ENCODE measurements around the gene TRIM54. TPM values are rescaled to one million over a fixed set of nuclear protein-coding genes. Genes with fewer than 3 reads are reported as not detected.

The TRIM54 gene
- total and polyA plus RNA-seq, 2 donors from 2014 or later: 0.31 to 2.1 TPM

- TF ChIP-seq CTCF (IDR thresholded peaks at IDR 0.05; ENCODE audit: borderline replicate concordance, extremely low read depth, insufficient read depth): no peak
- Histone ChIP-seq H3K4me1 (ENCODE audit: control insufficient read depth in 2 of 3, insufficient read depth in 2 of 3, low read depth in 1 of 3, low read length in 3 of 3) (no peaks in the 10 kb centered on the region), H3K27me3 (ENCODE audit: control insufficient read depth, insufficient read depth, low read length) (peaks cover under 1% of the 10 kb centered on the region), H3K9me3 (ENCODE audit: control insufficient read depth in 2 of 3, insufficient read depth in 1 of 3, low read length in 3 of 3) (no peaks in the 10 kb centered on the region), H3K4me3 (ENCODE audit: low read length in 3 of 3) (no peak overlapping the region), H3K36me3 (ENCODE audit: control insufficient read depth in 2 of 3, insufficient read depth in 3 of 3, low read length in 3 of 3) (no peaks in the 10 kb centered on the region), H3K9ac (ENCODE audit: low read length in 3 of 3) (no peak overlapping the region), H3K27ac (ENCODE audit: low read depth in 2 of 2, low read length in 2 of 2) (no peak overlapping the region)
- DNase-seq (no peak), FAIRE-seq (no peak)
- intact Hi-C loops (cut with DNase I): no loop called here
Observed at GRCh38 chr2:27255660-27256059, 26.6 kb upstream of the TRIM54 start.

GRCh38 chr2:27256855-27257454 lies 25.3 kb upstream of the TRIM54 start:
- DNase-seq (no peak), FAIRE-seq (no peak)
- H3K36me3 ChIP-seq (ENCODE audit: control insufficient read depth in 2 of 3, insufficient read depth in 3 of 3, low read length in 3 of 3): no peaks in the 10 kb centered on the region
- H3K4me1 ChIP-seq (ENCODE audit: control insufficient read depth in 2 of 3, insufficient read depth in 2 of 3, low read depth in 1 of 3, low read length in 3 of 3): no peaks in the 10 kb centered on the region
- no peak overlapping the region for H3K9ac ChIP-seq (ENCODE audit: low read length in 3 of 3)
- no peak for TF ChIP-seq CTCF (IDR thresholded peaks at IDR 0.05; ENCODE audit: borderline replicate concordance, extremely low read depth, insufficient read depth)
- H3K9me3 ChIP-seq (ENCODE audit: control insufficient read depth in 2 of 3, insufficient read depth in 1 of 3, low read length in 3 of 3): no peaks in the 10 kb centered on the region
- H3K27me3 ChIP-seq (ENCODE audit: control insufficient read depth, insufficient read depth, low read length): peaks cover 6% of the 10 kb centered on the region
- H3K27ac ChIP-seq (ENCODE audit: low read depth in 2 of 2, low read length in 2 of 2): no peak overlapping the region
- intact Hi-C loops (cut with DNase I): no loop called here
- H3K4me3 ChIP-seq (ENCODE audit: low read length in 3 of 3): no peak overlapping the region

GRCh38 chr2:27258051-27258450 lies 24.2 kb upstream of the TRIM54 start:
- Histone ChIP-seq H3K27ac (ENCODE audit: low read depth in 2 of 2, low read length in 2 of 2) (no peak overlapping the region), H3K27me3 (ENCODE audit: control insufficient read depth, insufficient read depth, low read length) (peaks cover 6% of the 10 kb centered on the region), H3K4me3 (ENCODE audit: low read length in 3 of 3) (no peak overlapping the region), H3K9ac (ENCODE audit: low read length in 3 of 3) (no peak overlapping the region), H3K36me3 (ENCODE audit: control insufficient read depth in 2 of 3, insufficient read depth in 3 of 3, low read length in 3 of 3) (no peaks in the 10 kb centered on the region), H3K4me1 (ENCODE audit: control insufficient read depth in 2 of 3, insufficient read depth in 2 of 3, low read depth in 1 of 3, low read length in 3 of 3) (peaks cover 0 to 4% (median under 1%) of the 10 kb centered on the region in 3 donors), H3K9me3 (ENCODE audit: control insufficient read depth in 2 of 3, insufficient read depth in 1 of 3, low read length in 3 of 3) (no peaks in the 10 kb centered on the region)
- intact Hi-C loops (cut with DNase I): no loop called here
- TF ChIP-seq CTCF (IDR thresholded peaks at IDR 0.05; ENCODE audit: borderline replicate concordance, extremely low read depth, insufficient read depth): no peak
- no peak for FAIRE-seq
- no peak for DNase-seq
